GM06990 (cell line): Measurements from ENCODE around the gene PATJ.

Source experiments
- DNase-seq: peaks from one replicate; pipeline ENCODE4 v3.0.0-alpha.2; 2011; ENCODE audit not compliant: insufficient read length; ENCODE audit errors: extremely low read depth
- H3K27me3 ChIP-seq: replicated peaks from 2 replicates; pipeline ENCODE4 v1.6.0; 2011; ENCODE audit warnings: low read length; ENCODE audit not compliant: control insufficient read depth, insufficient read depth
- H3K36me3 ChIP-seq: 2 replicates; pipeline ENCODE4 v1.5.1; 2011; ENCODE audit warnings: low read length; ENCODE audit not compliant: control insufficient read depth, insufficient read depth
- H3K4me3 ChIP-seq: replicated peaks from 2 replicates; pipeline ENCODE4 v1.5.1; 2011; ENCODE audit warnings: low read depth, mild to moderate bottlenecking, control low read depth, low read length
- TF ChIP-seq, protein P1 (sequence below): IDR thresholded peaks from 2 replicates; pipeline ENCODE4 v1.5.1; 2011; ENCODE audit warnings: low read length, control low read depth, mild to moderate bottlenecking, inconsistent platforms; ENCODE audit not compliant: insufficient read depth, poor library complexity, severe bottlenecking

Gene PATJ

DNA sequence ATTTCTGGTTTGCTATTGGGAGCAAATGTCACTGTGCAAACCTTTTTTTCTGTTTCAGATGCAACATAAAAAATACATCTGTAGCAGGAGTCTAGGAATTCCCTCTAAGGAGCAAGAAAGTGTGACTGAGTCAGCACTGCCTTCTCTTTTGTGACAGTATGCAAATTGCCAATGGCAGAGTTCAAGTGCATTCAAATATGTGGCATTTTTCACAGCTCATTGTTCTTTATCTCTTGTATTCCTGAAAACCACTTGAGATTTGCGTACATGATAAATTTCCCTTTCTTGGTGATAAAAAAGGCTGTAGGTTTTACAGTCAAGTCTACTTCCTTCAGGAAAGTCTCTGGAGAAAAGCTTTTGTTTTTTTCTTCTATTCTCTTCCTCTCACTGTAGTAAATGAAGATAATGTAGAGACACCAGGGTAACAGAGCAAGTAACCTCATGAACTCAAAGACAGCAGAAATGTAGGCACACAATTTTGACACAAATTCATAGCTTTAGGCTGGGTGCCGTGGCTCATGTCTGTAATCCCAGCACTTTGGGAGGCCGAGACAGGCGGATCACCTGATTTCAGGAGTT, 322.6 kb downstream of the PATJ start:
- Histone ChIP-seq H3K27me3 (no peaks in the 10 kb centered on the region), H3K36me3 (no peaks in the 10 kb centered on the region), H3K4me3 (no peak overlapping the region)
- DNase-seq: no peak
- TF ChIP-seq, protein P1, sequence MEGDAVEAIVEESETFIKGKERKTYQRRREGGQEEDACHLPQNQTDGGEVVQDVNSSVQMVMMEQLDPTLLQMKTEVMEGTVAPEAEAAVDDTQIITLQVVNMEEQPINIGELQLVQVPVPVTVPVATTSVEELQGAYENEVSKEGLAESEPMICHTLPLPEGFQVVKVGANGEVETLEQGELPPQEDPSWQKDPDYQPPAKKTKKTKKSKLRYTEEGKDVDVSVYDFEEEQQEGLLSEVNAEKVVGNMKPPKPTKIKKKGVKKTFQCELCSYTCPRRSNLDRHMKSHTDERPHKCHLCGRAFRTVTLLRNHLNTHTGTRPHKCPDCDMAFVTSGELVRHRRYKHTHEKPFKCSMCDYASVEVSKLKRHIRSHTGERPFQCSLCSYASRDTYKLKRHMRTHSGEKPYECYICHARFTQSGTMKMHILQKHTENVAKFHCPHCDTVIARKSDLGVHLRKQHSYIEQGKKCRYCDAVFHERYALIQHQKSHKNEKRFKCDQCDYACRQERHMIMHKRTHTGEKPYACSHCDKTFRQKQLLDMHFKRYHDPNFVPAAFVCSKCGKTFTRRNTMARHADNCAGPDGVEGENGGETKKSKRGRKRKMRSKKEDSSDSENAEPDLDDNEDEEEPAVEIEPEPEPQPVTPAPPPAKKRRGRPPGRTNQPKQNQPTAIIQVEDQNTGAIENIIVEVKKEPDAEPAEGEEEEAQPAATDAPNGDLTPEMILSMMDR: no peak

DNA sequence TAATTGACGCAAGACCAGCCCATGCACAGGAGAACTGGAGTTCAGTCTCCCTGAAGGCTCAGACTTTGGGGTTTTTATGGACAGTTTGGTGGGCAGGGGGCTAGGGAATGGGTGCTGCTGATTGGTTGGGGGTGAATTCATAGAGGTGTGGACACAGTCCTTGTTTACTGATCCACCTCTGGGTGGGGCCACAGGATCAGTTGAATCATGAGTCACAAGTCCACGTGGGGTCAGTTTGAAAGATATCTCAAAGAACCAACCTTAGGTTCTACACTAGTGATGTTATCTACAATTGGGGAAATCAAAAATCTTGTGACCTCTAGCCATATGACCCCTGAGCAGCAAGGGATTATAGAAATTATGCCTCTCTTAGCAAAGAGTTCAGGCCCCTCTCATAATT, 324.4 kb downstream of the PATJ start:
- Histone ChIP-seq H3K27me3 (no peaks in the 10 kb centered on the region), H3K4me3 (no peak overlapping the region), H3K36me3 (no peaks in the 10 kb centered on the region)
- no peak for DNase-seq
- TF ChIP-seq, protein P1: no peak

DNA sequence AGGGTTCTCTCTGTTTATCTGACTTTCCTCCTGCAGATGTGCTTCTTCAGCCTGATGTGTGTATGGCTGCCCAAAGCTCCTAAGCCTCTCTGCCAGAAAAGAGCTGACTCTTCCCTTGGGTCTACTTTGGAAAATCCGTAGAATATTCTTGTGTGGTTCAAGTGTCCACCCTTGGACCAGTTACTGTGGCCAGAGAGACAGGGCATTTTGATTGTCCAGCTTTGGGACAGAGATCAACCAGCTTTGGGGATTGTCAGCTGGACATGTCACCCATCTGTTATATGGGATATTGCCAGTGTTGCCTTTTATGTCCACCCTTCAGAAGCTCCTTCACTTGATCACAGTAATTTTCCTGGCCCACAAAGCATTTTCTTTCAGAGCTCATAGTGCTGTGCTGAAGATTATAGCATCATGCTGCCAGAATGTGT, 326.1 kb downstream of the PATJ start:
- no peaks in the 10 kb centered on the region for H3K27me3 ChIP-seq
- no peak for DNase-seq

DNA sequence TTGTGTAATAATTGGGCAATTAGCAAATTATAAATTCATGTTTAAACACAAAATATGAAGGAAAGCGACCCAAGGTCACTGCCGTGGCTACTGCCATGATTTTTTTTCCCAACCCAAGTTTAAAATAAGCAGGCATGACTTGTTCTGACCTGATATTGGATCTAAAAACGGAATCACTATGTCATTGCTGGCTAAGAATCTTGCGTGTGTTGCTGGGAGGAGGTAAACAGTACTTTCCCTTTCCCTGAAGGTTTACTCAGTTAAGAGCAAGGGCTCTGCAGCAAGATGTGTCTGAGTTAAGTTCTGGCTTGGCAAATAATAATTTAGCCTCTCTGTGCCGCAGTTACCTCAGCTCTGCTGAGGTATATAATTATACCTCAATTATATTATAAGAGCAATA, 326.7 kb downstream of the PATJ start:
- Histone ChIP-seq H3K27me3 (no peaks in the 10 kb centered on the region), H3K4me3 (no peak overlapping the region), H3K36me3 (no peaks in the 10 kb centered on the region)
- TF ChIP-seq, protein P1: no peak
- DNase-seq: no peak

More for the DNA sequence above, 326.1 kb downstream of the PATJ start:
- TF ChIP-seq, protein P1: no peak
- H3K36me3 ChIP-seq: no peaks in the 10 kb centered on the region
- no peak overlapping the region for H3K4me3 ChIP-seq

DNA sequence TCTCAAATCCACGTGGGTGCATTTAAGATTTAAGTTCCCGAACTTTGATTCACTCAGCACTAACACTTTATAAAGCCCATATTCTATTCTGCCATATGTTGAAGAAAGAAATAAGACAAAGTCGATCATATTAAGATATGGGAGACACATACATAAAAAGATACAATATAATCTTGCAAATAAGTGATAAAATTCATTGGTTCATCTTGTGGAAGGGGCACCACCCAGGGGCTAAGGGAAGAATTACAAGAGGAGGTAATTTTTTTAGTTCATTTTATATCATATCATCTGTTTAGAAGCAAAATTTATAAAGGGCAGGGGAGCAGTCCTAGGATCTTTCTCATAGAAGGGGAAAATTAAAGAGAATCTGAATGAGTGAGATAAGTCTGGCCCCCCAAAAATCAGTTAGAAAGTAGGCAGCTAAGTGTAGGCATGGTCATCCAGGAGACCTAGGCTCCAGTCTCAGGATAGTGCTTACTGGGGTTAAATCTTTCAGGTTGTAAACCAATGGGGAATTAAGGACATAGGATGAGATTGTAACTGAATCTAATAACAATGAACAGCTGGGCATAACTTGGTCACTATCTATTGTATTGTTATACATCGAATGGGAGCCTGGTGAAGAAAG, 328.2 kb downstream of the PATJ start:
- Histone ChIP-seq H3K4me3 (no peak overlapping the region), H3K27me3 (no peaks in the 10 kb centered on the region), H3K36me3 (no peaks in the 10 kb centered on the region)
- no peak for DNase-seq
- TF ChIP-seq, protein P1: peak; percentile 45

DNA sequence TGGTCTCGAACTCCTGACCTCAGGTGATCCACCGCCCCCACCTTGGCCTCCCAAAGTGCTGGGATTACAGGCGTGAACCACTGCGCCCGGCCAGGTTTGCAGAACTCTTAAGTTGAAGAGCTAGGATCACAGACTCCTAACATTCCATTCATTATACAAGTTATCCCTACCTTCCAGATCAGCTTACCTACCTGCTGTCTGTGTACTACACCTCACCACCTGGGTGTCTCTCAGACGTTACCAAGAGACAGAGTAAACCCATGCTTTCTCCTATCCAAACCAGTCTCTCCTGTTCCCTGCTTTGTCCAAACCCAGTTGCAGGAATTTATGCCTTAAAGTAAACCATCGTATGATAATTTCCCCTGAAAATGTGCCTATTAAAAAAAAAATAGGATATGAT, 329.4 kb downstream of the PATJ start:
- Histone ChIP-seq H3K4me3 (no peak overlapping the region), H3K27me3 (no peaks in the 10 kb centered on the region), H3K36me3 (no peaks in the 10 kb centered on the region)
- DNase-seq: no peak
- TF ChIP-seq, protein P1: no peak
